GM18502 (cell line): ENCODE data around the gene ZNF587B.
"Not testable (repeated sequence)": the region's sequence is repeated elsewhere in the genome, so short reads cannot be mapped to it uniquely, and the experiment has no call there.

Experiments
- ATAC-seq: cut with Tn5 transposase; IDR thresholded peaks from one replicate; pipeline ENCODE4 v1.9.1; 2021; ENCODE audit warnings: mild to moderate bottlenecking; ENCODE audit not compliant: unreplicated experiment, poor library complexity

ZNF587B gene

DNA sequence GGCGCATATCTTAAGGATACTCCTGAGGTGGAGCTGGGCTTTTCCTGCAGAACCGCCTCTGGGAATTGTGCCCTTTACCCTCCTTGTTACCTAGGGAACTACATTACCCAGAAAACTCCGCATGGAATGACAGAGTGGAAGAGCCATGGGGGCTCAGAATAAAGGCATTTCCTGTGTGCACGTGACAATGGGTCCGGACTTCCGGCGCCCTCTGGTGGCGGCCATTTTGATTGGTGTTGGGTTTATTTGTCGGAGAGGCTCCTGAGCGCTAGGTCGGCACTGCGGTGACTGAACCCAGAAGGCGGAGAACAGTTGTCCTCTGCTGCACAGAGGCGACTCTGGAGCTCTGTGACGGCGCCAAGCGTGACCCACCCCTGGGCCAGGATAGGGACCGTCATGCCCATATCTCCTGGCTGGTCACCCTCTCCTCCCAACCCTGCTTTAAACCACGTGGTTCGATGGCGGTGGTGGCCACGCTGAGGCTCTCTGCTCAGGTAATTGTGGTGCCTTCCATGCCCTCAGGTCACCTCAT is at the start of gene ZNF587B:
Gene ZNF587B (plus strand): TSS at position 229 of the 532 bp plus-strand sequence. CDS start 230 bp downstream, at position 459.
- no peak for ATAC-seq

- no peak for ATAC-seq
Measured at GRCh38 chr19:57786286-57786685, 43.8 kb upstream of the ZNF587B start.

- no peak for ATAC-seq
Measured at GRCh38 chr19:57786906-57787305, 43.2 kb upstream of the ZNF587B start.

DNA sequence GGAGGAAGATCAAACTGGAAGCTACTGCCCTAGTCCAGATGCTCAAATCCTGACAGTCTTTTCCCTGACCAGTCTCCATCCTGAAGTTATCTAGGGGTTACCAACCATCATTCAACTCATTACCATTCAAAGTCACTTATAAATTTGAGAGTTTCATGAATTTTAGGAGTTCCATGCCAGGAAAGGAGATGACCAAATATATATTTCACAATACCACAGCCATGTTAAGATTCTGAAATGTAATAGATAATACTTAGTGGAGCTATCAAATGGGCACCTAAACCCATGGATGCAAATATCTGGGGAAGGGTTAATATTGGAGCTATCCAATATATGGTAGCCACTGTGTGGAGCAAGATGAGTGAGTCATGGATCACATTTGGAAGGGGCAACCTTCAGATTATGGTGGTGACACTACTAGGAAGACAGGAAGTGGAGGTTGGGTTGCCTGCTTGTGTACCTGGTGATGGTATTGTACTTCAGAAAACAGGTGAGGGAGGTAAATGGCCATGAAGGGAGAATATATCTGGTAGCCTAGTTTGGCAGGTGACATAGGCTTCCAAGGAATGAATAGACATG is 41.9 kb upstream of the ZNF587B start:
- ATAC-seq: no peak

DNA sequence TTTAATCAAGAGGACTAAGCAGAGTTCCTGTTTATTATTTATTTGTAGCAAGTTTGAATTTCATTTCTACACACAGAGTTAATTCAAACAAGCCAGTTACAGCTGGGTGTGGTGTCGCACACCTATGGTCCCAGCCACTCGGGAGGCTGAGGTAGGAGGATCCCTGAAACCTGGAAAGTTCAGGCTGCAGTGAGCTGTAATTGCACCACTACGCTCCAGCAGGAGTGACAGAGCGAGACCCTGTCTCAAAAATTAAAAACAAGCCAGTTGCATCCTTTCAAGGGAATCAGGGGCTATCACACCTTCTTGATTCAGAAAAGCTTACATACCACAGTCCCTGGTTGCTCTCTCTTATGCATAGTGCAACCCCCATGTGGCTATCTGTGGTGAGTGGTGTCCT is 40.8 kb upstream of the ZNF587B start:
- ATAC-seq: no peak

DNA sequence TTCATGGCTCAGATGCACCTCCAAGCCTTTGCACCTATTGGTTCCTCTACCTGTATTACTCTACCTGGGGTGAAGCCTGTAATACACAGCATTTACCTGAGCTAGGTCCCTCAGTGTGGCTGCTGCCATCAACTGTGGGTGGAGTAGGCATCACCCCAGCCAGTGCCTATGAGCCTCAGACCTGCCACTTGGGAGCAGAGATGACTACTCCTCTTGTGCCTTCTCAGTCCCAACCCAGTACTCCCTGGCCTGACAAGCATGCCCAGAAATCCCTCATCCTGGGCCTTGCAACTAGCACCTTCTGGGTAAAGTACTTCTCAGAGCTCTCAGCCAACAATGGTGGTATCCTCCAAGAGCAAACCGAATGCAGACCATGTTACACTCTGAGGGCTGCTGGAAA is 33.5 kb upstream of the ZNF587B start:
- ATAC-seq: not testable (repeated sequence)

- no peak for ATAC-seq
Measured at GRCh38 chr19:57800696-57801095, 29.4 kb upstream of the ZNF587B start.

DNA sequence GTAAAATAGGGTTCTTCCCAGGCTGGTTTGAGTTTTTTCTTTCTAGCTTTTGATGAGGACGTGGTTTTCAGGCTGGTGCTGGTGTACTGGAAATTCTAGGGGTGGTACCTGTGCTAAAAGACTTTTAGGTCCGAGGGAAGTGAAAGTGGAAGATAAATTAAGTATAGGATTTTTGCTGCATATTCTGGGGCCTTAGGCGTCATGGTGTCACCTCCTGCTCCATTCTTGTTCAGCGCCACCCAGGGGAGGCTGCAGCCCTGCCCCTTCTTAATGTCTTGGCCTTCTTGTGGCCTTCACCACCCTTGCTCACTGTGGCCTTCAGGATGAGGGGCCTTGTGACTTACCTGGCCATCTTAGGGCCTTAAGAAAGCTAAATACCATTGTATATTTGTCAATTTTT is 27.8 kb upstream of the ZNF587B start:
- ATAC-seq: no peak

- no peak for ATAC-seq
Measured at GRCh38 chr19:57803265-57803593, 26.9 kb upstream of the ZNF587B start.

DNA sequence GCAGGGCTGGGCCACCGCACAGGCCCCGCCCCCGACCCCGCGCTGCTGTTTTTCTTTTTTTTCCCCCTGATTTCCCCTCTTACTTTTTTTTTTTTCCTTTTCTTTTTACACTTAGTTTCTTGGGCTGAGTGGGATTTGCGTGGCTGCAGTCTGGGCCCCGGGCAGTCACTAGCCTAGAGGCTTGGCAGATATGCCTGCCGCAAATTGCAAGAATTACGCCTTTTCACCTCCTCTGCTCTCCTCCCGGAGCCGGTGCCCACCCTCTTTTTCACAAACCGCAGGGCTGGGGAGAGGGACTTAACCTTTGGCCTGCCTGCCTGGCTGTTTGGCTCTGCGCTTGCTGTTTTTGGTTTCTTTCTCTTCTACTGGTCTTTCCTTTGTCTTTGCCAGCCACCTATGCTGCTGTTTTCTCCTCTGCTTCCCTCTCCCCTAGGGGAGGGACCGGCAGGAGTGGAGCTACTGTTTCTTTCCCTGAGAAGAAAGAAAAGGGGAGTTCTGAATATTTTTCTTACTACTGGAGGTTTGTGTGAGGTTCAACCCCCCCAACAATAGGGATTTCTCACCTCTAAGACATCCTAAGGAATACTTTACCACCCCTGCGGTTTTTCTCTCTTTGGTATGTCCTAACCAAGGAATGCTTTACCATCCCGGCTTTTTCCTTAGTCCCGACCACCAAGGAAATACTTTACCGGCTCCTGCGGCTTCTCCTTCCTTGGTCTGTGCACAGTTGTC is 26.3 kb upstream of the ZNF587B start:
- no peak for ATAC-seq

GRCh38 chr19:57807541-57807940 is 22.6 kb upstream of the ZNF587B start:
- no peak for ATAC-seq

GRCh38 chr19:57810410-57811295 is 19.4 kb upstream of the ZNF587B start:
- not testable (repeated sequence) for ATAC-seq

DNA sequence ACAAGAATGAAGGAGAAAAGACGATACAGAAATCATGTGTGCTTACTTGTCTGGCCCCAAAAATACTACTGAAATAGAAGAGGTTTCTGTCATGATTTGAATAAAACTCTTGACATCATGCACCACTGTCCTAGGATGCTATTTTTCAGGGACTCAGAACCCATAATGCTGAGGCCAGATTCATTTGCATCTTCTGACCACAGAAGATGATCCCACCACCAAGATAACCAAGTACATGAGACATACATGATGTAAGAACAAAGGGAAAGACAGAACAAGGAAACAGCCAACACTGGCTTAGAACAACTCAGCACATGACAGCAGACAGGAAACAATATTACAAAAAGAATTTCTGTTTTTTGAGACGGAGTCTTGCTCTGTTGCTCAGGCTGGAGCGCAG is 17.9 kb upstream of the ZNF587B start:
- peak; percentile 51 for ATAC-seq

DNA sequence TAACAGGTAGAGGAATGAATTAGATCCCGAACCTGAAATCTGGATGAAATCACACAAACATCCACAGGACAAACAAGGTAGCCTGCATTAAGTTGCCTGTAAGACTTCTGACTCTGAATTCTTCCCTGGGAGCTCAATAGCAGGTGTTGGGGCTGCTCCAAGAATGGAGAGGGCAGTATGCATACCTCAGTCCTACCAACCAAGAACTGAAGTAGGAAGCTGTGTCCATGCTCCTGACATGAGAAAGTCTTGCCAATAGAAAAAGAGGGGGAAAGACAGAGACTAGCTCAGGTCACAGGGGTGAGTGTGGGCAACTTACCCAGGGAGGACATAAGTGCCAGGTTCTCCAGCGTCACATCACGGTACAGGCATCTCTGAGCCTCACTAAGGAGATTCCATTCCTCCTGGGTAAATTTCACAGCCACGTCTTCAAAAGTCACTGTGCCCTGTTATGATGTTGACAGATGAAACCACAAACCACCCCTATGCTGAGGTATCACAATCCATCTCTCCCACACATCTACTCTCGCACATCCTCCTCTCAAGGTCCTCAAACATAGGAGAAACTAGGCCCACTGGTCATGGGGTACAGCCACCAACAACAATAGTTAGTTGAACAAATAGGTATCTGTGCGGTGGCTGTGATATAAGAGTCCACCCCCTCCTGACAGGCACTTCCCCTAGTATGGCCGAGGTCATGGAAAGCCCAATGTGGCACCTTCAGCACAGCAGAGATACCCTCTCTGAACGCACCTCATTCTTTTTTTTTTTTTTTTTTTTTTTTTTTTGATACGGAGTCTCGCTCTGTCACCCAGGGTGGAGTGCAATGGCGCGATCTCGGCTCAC is 16.9 kb upstream of the ZNF587B start:
- ATAC-seq: not testable (repeated sequence)

DNA sequence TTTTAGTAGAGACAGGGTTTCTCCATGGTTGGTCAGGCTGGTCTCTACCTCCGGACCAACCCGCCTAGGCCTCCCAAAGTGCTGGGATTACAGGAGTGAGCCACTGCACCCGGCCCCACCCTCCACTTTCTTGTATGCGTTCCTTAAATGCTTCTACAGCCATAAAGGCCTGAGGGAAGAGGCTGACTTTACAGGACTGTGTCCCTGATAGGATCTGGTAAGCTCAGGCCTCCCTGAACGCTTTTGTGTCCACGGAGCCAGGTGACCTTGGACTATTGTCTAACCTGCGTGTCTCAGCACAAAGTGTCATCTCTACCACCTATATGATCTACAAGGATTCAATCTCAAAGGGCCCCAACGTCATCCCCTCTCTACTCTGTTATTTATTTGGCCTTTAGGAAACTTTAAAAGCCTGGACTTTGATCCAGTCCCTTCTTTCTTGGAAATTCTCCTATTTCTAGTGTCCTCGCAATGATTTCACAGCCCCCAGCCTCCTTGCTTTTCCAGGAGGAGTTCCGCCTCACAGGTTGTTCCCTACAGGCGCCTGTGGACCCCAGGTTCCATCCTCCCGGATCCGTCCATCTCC is 16.1 kb upstream of the ZNF587B start:
- no peak for ATAC-seq

- ATAC-seq: peak; percentile 74
Measured at GRCh38 chr19:57814505-57815246, 15.4 kb upstream of the ZNF587B start, which contains the start of gene ZNF552. ZNF552 (minus strand) TSS chr19:57814913; CDS start chr19:57814743, 170 bp downstream.

- ATAC-seq: no peak
Measured at GRCh38 chr19:57815247-57816075, 14.6 kb upstream of the ZNF587B start.

GRCh38 chr19:57816652-57817051 is 13.4 kb upstream of the ZNF587B start:
- no peak for ATAC-seq
